ENCODE data around the gene A1CF.

A1CF gene

DNA sequence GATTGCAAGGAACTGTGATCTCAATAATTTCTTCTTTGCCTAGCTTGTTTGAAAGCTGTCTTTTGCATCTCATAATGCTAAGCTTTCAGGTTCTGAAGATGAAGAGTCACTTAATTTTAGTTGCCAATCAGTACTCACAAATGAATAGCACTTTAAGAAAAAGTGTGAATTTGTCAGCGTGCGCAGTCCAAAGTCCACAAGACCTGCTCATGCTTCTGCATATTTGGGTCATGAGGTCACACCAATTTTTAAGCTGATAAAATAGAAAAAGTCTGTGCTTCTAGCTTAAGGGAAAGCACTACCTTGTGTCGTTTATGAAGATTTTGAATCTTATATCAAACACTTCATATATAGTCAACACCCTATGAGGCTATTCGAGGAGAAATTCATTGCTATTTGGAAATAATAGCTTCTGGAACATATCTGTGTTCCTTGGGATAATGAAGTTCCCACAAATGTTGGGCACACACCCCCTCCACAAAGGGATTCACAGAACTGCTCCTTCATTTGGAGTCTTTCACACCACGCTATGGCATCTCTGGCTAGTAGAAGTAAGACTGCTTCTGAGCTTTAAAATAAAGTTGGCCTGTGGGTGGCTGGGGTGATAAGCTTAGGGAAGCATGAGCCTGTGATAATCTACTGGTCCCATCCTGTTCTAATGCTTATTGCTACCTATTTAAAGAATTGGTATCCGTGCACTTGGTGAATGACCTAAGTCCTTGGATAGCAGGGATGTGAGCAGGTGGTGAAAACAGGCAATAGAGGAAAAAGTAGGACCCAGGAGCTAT, 33.3 kb downstream of the A1CF start:
- Mint-ChIP-seq H3K9me3 (no peaks in the 10 kb centered on the region), H3K4me1 (no peaks in the 10 kb centered on the region), H3K4me3 (no peak overlapping the region), H3K36me3 (no peaks in the 10 kb centered on the region), H3K27me3 (peaks cover 4% of the 10 kb centered on the region), H3K27ac (no peak overlapping the region)
- ATAC-seq (ENCODE audit: low read depth), result no peak
- no peak for DNase-seq (ENCODE audit: low spot score in 2 of 2)

DNA sequence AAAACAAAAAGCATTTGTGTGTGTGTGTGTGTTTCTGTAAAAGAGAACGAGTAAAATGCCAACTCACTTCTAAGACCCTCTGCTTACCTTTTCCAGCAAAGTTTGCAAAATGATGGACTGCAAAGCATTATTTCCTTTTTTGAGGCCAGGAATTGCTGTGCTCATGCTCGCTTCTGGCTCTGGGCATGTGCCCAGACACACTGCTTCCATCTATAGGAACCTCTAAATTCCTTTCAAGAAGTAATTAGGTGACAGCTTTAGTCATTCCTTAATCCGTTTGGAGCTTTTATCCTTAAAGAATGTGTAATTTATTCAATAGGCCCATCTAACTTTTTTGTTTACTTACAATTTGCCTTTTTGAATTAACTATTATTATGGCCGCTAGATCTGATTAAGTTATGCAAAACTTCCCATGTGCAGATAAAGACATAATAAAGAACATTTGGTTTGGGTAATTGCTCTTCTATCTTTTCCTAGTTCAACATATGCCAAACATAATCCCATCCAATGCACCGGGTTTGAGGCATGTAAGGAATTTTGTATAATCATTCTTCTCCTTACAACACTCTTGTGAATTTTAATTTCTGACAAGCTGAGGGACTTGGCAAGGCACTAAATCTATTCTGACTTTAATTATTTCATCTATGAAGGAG, 34.7 kb downstream of the A1CF start:
- no peaks in the 10 kb centered on the region for H3K36me3 Mint-ChIP-seq
- H3K27ac Mint-ChIP-seq, result no peak overlapping the region
- no peak for DNase-seq (ENCODE audit: low spot score in 2 of 2)
- no peak for ATAC-seq (ENCODE audit: low read depth)
- H3K4me1 Mint-ChIP-seq, result no peaks in the 10 kb centered on the region
- no peaks in the 10 kb centered on the region for H3K9me3 Mint-ChIP-seq
- H3K27me3 Mint-ChIP-seq, result peaks cover 4% of the 10 kb centered on the region
- no peak overlapping the region for H3K4me3 Mint-ChIP-seq

DNA sequence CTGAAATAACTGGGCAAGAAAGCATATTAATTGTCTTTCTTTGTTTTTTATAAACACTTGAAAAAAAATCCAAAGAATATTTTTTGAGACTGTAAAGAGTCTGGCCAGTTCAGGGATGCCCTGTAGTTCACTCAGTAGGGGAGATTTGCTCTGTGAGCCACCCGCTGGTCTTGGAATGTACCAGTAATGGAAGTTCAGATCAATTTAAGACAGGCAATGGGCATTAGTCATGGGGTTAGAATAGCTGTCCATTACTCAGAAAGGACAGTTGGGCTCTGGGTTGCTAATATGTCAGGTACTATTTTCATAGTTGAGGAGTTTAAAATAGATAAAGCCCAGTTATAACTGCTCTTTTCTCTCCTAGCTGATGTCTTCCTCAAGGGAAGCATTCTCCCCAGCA, 38.7 kb downstream of the A1CF start:
- H3K27ac Mint-ChIP-seq, result no peak overlapping the region
- no peaks in the 10 kb centered on the region for H3K4me1 Mint-ChIP-seq
- H3K4me3 Mint-ChIP-seq, result no peak overlapping the region
- peaks cover 3% of the 10 kb centered on the region for H3K27me3 Mint-ChIP-seq
- no peaks in the 10 kb centered on the region for H3K36me3 Mint-ChIP-seq
- ATAC-seq (ENCODE audit: low read depth) (no peak), DNase-seq (ENCODE audit: low spot score in 2 of 2) (no peak)
- no peaks in the 10 kb centered on the region for H3K9me3 Mint-ChIP-seq

DNA sequence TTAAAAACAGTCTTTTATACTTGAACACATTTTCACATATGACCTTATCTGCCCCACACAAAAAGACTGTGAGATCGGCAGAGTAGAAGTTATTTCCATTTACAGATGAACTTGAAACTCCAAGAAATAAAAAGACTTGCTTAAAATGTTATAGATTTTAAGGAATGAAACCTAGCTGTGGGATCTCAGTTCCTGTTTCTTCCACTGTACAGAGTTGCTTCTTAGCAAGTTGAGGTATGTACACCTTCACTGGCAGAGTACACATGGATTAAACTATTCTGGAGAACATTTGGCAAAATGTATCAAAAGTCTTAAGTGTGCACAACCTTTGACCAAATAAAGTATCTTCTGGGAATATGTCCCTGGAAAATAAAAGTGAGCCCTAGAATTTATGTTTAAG, 48.3 kb downstream of the A1CF start:
- Mint-ChIP-seq H3K4me1 (no peaks in the 10 kb centered on the region), H3K9me3 (no peaks in the 10 kb centered on the region), H3K27me3 (peaks cover 3% of the 10 kb centered on the region), H3K36me3 (no peaks in the 10 kb centered on the region), H3K27ac (no peak overlapping the region), H3K4me3 (no peak overlapping the region)
- no peak for ATAC-seq (ENCODE audit: low read depth)
- no peak for DNase-seq (ENCODE audit: low spot score in 2 of 2)

DNA sequence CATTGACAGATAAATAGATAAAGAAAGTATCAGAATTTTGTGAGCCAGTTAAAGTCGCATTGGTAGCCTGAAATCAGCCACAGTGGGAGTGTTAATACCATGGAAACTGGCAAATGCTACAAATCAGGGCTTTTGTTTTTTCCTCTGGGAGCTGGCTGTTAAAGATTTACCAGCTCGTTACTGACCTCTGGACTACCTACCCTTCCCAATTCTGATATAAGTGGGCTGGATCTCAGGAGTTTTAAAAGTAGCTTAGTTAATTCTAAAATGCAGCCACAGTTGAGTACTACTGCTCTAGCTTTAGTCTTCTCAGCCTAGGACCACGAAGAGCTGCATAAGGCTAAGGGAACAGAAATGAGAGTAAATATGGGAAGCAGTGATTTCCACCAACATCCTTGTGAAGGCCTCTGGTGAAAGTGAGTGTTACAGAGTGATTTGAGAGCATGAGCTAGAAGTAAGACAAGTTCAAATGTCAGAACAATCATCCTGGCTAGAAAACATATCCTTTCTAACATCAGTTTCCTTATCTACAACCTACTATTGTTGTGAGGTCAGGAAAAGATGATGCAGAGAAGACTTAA, 53.2 kb downstream of the A1CF start:
- ATAC-seq (ENCODE audit: low read depth) (no peak), DNase-seq (ENCODE audit: low spot score in 2 of 2) (no peak)
- Mint-ChIP-seq H3K4me1 (no peaks in the 10 kb centered on the region), H3K4me3 (no peak overlapping the region), H3K27ac (no peak overlapping the region), H3K36me3 (no peaks in the 10 kb centered on the region), H3K27me3 (peaks cover 6% of the 10 kb centered on the region), H3K9me3 (no peaks in the 10 kb centered on the region)

DNA sequence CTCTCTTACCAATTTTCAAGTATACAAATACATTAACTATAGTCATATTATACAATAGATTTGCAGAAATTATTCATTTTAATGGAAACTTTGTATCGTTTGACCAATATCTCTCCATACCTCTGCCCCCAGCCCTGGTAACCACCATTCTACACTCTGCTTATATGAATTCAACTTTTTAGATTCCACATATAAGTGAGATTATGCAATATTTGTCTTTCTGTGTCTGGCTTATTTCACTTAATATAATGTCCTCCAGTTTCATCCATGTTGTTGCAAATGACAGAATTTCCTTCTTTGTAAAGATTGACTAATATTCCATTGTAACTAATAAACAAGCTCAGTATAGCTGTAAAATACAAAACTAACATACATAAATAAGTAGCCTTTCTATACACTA, 55.4 kb downstream of the A1CF start:
- no peak for ATAC-seq (ENCODE audit: low read depth)
- H3K4me1 Mint-ChIP-seq, result no peaks in the 10 kb centered on the region

DNA sequence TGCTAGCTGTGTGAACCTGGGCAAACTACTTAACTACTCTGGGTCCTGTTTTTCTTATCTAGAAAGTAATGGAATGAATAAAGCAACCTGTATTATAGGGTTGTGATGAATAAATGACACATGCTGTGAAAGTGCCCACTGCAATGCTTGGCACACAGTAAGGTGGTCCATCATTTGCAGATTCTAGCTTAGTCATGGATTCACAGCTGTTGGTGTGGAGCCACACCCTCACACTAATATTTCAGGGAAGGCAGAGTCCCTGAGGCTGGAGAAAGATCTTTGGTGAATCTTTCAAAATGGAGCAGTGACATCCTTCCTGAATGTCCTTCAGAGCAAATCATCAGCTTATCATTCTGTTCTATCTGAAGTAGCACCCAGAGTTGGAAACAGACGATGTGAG, 60.6 kb downstream of the A1CF start:
- Mint-ChIP-seq H3K27ac (no peak overlapping the region), H3K4me3 (no peak overlapping the region), H3K4me1 (no peaks in the 10 kb centered on the region), H3K9me3 (no peaks in the 10 kb centered on the region), H3K36me3 (no peaks in the 10 kb centered on the region), H3K27me3 (peaks cover 12% of the 10 kb centered on the region)
- no peak for ATAC-seq (ENCODE audit: low read depth)
- DNase-seq (ENCODE audit: low spot score in 2 of 2), result no peak

More for the DNA sequence above, 55.4 kb downstream of the A1CF start:
- DNase-seq (ENCODE audit: low spot score in 2 of 2), result no peak
- Mint-ChIP-seq H3K27ac (no peak overlapping the region), H3K9me3 (no peaks in the 10 kb centered on the region), H3K36me3 (no peaks in the 10 kb centered on the region), H3K27me3 (peaks cover 9% of the 10 kb centered on the region), H3K4me3 (no peak overlapping the region)

DNA sequence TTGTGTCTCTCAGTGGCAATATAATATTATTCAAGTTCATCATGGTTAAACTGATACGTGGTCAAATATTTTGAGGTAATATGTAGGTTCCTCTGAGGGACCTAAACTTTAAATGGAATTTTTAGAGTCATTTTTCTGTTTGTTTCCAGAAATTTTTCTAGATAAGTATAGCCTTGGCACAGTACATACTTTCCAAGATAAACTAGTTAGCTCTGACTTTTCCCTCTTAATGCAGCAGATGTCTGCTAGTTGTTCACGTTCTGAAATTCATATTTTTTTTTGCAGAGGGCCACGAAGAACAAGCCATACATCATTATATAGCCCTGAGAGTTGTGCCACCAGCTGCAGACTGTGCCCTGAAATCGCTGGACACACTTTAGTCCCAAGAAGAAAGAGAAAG, 61.6 kb downstream of the A1CF start:
- Mint-ChIP-seq H3K36me3 (no peaks in the 10 kb centered on the region), H3K27ac (no peak overlapping the region), H3K27me3 (peaks cover 15% of the 10 kb centered on the region), H3K4me1 (no peaks in the 10 kb centered on the region), H3K9me3 (no peaks in the 10 kb centered on the region), H3K4me3 (no peak overlapping the region)
- ATAC-seq (ENCODE audit: low read depth), result no peak
- DNase-seq (ENCODE audit: low spot score in 2 of 2), result no peak

DNA sequence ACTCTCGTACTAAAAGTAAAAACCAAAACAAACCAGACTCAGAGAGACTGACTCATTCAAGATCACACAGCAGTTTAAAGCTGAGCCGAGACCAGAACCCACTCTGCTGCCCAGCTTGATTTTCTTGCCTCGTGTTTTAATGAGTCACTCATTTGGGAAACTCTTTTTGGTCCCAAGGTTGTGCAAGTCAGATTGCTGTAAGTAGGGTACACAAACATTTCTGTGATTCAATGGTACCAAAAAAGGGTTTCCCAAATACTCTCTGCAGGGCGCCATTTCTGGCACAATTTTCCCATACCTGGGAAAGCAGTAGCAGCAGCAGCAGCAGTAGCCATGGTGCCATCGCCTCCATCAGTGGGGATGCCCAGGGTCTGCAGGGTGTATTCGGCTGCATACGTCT, 75.8 kb downstream of the A1CF start:
- ATAC-seq (ENCODE audit: low read depth) (no peak), DNase-seq (ENCODE audit: low spot score in 2 of 2) (no peak)
- no peak overlapping the region for H3K27ac Mint-ChIP-seq
- no peaks in the 10 kb centered on the region for H3K36me3 Mint-ChIP-seq
- no peaks in the 10 kb centered on the region for H3K27me3 Mint-ChIP-seq
- H3K9me3 Mint-ChIP-seq, result no peaks in the 10 kb centered on the region
- H3K4me1 Mint-ChIP-seq, result no peaks in the 10 kb centered on the region
- no peak overlapping the region for H3K4me3 Mint-ChIP-seq

DNA sequence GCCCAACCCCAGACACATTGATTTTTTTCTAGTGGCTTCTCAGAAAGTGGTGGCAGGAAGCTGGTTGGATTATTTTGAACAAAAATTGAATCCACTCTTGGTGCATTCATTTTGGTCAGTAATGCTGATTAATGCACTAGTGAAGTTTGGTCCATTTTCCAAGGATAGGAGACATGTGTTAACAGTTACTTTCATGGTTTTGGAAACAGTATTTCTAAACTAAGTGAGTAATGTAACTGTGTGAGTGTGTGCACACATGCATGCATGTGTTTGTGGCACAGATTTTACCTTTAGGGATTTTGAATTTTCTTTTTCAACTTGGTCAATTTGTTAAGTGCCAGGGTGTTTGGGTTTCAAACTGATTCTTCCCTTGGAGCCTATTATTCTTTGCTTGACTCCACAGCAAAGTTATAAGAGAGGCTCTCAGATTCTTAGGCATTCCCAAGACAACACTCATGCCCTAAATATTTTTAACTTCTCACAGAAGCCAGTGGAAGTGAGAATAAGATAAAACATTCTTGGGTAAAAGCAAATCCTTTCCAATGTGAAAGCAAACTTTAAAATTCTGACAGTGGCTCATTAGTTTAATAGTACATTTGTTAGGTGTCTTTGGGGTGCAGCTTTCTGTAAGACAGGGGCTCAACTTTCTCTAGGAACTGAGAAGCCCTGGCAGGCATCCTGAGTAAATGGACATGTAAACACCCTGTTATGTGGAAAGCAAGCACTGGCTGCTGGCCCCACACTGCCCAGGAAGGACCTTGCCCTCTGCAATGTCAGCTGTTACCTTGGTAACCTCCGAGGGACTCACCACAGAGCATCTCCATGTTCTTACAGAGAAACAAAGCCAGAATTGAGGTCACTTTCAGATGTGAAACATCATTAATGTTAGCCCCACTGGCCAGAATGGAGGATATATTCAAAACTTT, 77.3 kb downstream of the A1CF start:
- H3K4me3 Mint-ChIP-seq, result no peak overlapping the region
- no peaks in the 10 kb centered on the region for H3K27me3 Mint-ChIP-seq
- DNase-seq (ENCODE audit: low spot score in 2 of 2) (no peak), ATAC-seq (ENCODE audit: low read depth) (no peak)
- H3K9me3 Mint-ChIP-seq, result no peaks in the 10 kb centered on the region
- H3K4me1 Mint-ChIP-seq, result no peaks in the 10 kb centered on the region
- no peak overlapping the region for H3K27ac Mint-ChIP-seq
- no peaks in the 10 kb centered on the region for H3K36me3 Mint-ChIP-seq

DNA sequence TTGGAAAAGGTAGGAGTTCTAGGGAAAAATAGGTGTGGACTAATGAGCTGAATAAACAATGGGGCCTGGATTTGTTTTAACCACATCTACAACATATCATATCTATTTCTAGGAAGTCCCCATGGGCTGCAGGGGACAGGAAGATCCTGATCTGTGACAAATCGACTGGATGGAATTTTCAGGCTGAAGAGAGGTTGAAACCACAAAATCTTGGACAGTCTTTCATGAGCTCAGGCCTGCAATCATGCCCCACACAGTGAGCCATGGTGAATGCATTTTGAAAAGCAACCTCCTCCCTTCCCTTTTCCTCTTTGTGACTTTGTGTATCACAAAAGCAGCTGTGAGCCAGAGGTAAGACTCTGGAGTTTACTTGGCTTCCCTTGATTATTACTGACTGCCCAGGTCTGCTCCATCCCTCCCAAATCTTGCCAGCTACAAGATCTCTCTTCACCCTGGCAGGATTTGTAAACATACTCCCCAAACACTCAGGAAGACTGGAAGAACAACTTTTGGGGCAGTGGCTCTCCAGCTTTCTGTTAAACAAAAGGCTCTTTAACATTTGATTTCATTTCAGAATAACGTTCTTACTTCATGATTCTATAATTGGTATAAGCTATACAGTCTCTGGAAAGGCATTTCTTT, 79.3 kb downstream of the A1CF start:
- H3K4me1 Mint-ChIP-seq, result no peaks in the 10 kb centered on the region
- ATAC-seq (ENCODE audit: low read depth) (no peak), DNase-seq (ENCODE audit: low spot score in 2 of 2) (no peak)
- no peaks in the 10 kb centered on the region for H3K36me3 Mint-ChIP-seq
- H3K9me3 Mint-ChIP-seq, result no peaks in the 10 kb centered on the region
- no peak overlapping the region for H3K4me3 Mint-ChIP-seq
- no peak overlapping the region for H3K27ac Mint-ChIP-seq
- no peaks in the 10 kb centered on the region for H3K27me3 Mint-ChIP-seq

DNA sequence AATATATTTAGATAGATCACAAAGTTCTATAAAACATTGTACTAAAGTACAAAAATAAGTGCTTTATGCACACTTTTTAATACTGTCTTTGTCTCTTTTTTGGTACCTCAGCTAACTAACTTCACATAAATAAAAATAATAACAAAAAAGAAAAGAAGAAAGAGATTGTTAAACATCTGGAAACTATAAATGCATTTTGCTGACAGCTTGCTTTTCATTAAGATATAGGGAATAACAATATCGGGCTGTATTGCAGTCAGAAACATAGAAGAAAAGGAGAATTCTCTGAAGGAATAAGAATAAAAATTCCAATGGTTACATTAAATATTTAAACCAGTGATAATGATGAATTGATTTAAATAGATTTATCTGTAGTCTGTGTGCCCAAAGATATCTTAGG, 85.8 kb downstream of the A1CF start:
- DNase-seq (ENCODE audit: low spot score in 2 of 2), result no peak
- Mint-ChIP-seq H3K27ac (no peak overlapping the region), H3K4me3 (no peak overlapping the region), H3K27me3 (peaks cover 7% of the 10 kb centered on the region), H3K4me1 (no peaks in the 10 kb centered on the region), H3K36me3 (no peaks in the 10 kb centered on the region), H3K9me3 (no peaks in the 10 kb centered on the region)
- ATAC-seq (ENCODE audit: low read depth), result no peak

DNA sequence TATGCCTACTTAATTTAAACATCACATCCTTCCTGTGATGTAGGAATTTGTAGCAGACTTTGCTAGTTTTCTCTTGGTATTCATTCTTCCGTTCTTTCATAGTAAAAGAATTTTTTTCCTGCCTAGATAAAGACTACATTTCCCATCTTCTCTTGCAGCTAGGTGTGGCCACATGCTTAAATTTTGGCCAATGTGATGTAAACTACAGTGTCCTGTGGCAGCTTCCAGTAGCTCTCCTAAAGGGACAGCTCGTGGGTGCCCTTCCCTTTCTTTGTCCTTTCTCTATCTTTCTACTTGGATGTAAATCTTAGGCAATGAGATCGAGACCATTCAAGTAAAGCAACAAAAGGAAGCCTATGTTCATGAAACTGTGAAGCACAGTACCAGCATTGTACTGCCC, 87.1 kb downstream of the A1CF start:
- H3K9me3 Mint-ChIP-seq, result no peaks in the 10 kb centered on the region
- no peak for ATAC-seq (ENCODE audit: low read depth)

More for the DNA sequence above, 87.1 kb downstream of the A1CF start:
- Mint-ChIP-seq H3K4me1 (no peaks in the 10 kb centered on the region), H3K4me3 (no peak overlapping the region), H3K27ac (no peak overlapping the region), H3K36me3 (no peaks in the 10 kb centered on the region), H3K27me3 (peaks cover 7% of the 10 kb centered on the region)
- no peak for DNase-seq (ENCODE audit: low spot score in 2 of 2)

Data from memory B cell (primary cell).